Activated CD8-positive, alpha-beta memory T cell treated with anti-CD3 and anti-CD28 coated beads for 4 hours (primary cell): Measurements from ENCODE around the gene SEMA5A.

Experiments used
- DNase-seq, 2 donors: peaks; one replicate each; pipeline ENCODE4 v3.0.0-alpha.2; 2020; ENCODE audit warnings: low read depth in 2 of 2

SEMA5A gene

DNA sequence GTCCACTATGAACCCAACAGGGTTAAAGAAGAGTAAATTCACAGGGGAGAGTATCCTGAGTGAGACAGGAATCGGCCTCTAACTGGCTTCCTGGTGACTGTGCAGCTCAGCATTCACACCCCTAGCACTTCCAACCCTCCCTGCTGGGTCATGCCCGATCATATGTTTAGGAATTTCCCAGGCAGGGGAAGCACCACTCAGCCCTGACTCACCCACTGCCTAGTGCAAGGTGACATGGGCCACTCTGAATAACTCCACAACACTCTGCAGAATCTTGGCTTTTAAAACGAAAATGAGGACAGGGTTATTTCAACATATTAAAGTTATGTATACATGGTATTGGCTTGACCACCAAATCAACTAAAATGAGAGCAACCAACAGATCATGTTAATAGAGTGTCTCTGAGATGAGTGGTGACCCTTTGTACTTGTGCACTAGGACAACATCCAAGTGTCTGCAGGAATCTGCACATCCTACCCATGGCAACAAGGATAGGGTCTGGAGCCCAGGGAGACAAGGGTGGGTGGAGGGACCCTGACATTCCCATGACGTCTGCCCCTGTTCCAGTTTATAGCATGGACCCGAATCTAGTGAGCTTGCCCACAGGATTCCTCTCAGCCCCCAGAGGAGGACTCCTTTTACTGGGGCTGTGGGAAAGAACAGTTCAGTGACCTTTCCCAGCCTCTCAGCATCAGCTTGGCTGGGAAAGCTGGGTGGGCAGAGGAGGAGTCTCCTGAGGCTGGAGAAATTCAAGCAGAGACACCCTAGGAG lies 485.8 kb downstream of the SEMA5A start:
- no peak for DNase-seq

DNA sequence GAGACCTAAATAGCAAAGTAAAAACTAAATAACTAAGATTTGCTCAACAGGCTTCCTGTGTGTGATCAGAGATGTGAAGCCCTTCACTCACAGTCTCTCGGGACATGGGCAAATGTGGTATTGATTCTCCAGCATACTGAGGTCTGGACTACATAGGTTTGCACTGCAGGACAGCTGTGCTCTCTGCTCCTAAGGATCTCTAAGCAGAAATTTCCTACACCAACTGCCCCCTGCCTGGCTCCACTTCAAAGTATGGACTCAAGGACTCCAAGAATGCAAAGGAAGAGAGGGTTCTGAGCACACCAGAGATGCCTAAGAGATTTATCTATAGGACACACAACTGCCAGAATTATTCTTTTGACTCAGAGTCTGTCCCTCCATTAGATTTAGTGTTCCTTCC lies 487.2 kb downstream of the SEMA5A start:
- no peak for DNase-seq

DNA sequence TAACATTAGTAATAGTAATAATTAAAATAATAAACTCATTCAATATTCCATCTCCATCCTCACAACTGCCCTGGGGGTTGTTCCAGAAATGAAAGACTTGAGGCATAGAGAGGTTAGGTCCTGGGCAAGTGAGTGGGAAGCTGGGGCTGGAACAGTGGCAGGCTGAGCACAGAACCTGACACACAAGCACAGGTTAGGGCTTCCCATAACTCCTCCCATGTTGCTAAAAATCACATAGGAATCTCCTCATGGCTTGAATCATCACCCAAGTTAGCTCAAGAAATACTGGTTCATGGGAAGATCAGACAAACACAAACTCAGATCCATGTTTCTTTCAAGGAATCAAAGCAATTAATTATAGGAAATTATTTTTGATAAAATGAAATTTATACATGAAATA lies 487.7 kb downstream of the SEMA5A start:
- DNase-seq = no peak

DNA sequence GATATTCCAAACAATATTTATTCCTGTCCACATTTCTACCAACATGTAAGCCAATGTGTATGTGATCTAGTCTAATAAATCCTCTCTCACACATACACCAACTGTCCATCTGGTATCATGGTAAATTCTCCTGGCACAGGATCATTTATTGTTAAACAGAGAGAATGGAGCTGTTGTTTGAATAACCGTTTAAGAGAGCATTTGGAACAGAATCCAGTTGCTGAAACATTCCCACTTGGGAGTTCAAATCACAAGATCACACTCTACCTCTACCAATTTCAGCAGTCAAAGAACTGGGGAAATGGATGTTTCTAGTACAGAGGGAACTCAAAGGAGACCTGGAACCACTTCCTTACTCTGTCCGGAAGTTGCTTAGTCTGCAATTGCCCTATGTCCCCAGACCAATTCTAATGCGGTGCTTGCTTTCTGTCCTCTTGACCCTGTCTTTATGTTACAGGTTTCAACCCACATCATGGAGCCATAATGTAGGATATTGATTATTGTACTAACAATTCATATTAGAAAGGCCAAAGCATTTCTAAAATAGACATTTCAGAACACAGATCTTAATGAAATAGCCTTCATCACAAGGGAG lies 488.4 kb downstream of the SEMA5A start:
- DNase-seq = no peak

DNA sequence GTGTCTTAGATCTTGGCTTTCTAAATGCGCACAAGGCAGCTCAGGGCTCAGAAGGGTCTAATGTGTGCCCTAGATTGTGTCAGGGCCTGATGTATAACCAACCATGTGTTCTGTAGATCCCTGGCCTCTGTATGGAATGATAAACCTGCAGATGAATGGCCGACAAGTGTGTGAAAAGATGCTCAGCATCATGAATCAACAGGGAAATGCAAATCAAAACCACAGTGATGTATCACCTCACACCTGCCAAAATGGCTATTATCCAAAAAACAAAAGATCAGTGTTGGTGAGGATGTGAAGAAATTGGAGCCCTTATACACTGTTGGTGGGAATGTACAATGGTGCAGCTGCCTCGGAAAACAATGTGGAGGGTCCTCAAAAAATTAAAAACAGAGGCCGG lies 489.8 kb downstream of the SEMA5A start:
- DNase-seq = no peak

DNA sequence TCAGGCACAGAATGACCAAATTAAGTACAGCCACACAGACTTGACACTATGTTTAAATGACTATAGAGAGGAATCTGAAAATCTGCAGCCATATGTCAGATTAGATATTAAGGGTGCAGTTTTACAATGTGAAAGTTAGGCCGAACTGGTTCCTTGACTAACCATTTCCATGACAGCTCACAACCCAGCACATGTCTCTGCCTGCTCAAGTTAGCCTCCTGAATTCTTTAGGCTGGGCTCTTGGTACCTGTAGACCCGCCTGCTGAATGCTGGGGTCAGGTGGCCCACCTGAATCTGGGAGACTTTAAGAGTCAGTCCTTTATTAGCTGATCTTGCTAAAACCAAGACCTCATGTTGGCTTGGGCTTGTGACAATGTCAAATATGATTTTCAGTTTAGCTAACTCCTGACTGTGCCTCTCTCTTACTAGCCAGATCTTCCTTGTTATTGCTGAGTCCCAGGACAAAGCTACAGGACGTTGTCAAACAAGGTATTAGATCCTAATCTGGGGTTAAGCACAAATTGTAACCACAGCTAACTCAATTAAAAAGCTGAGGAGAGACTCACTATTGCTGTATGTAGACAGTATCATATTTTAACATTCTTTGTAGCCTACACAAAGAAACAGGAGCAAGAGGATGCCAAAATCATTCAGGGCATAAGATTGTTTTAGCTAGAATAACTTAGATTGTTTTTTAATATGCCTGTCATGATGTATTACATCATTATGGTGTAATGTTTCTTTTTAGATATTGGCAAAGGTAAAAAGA lies 490.9 kb downstream of the SEMA5A start:
- no peak for DNase-seq

DNA sequence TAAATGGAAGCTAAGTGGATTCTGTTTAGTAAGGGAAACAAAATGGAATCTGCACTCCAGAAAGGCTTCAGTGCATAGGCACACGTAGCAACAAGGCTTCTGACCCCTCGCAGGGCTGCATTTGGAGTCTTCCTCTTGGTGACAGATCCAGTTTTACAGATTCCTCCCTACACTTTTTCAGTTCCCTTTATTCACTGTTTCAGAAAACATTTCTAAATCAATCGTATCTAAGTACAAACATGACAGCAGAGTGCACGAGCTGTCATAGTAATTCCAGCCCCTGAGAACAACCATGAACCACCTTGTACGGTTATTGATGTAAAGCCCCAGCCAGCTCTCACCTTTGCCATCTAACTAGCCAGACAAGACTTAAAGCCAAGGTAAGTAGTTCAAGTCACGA lies 491.6 kb downstream of the SEMA5A start:
- no peak for DNase-seq

DNA sequence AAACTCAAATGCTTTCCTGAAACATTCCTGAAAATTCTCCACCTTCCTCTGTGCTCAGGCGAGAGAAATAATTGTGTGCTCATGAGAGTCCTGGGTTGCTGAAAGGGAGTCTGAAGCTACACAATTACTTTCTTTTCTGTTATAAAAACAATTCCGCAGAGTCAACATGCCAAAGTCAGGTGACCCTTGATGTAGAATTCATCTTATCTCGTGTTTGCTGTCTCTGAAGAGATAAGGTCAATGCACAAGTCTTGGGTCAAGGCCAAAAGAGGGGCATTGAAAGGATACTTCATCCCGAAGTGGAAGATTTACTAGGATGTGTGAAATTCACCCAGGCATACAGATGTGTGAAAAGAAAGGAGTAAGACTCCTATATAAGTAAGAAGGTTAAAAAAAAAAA lies 493.5 kb downstream of the SEMA5A start:
- DNase-seq = no peak

DNA sequence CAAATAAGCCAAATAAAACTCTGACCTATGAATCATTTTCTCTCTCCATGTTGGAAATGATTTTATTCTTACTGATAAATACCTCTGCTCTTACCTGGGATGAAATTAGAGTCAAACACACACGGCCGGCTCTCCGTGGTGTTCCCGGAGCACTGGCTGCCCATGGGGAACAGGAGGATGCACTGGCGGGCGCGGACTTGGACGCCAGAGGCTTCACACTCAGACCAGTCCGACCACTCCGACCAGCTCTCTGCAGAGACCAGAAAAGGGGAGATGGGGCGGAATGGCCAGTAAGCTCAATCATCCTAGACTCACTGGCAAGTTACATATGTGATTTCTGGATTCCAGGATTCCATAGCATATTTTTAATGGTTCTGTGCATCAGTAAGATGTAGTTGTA lies 494.1 kb downstream of the SEMA5A start:
- DNase-seq = no peak

DNA sequence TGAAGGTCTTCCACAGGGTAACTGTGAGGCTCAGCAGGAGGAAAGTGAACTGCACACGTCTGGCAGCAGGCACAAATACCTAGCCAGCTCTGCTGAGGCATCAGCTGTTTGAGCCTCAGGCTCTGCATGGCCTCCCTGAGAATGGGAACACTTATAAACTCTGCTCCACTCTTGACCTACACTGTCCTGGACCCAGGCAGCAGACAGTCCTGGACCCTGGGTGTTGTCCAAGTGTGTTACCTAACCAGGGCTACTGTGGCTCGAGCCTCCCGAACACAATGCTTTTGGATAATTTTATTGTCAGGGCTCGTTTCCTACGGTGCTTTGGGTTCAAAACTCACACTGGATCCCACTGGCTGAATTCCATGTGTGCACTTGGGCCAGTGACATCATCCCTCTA lies 497.9 kb downstream of the SEMA5A start:
- no peak for DNase-seq

DNA sequence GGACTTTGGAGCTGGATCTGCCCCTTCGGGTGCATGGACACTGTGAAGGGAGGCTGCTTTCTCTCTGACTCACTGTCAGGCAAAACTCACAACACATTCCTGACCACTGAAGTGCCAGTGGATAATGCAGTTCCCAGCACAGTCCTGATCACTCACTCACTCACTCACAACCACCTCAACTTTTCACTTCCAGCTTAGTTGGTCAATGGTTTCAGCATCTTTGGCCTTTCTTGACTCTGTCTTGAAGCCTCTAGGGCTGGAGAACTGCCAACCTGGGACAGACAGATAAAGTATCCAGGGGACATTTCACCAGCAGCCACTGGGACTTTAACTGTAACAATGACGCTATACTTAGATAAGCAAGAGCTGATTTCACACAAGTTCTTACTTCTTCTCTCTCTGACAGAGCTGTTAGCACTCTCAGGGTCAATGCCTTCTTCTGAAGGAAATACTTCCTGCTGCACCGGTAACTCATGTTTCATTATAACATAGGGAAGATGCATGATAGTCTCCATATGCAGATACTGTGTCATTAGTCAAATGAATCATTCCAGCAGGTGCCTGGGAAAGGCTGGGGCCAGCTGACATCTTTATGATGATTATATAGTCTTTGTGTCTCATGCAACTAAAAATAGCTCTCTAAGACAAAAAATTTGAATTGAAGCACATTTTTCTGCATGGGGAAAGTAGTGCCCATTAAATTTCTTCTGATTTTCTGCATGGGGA lies 499.0 kb downstream of the SEMA5A start:
- no peak for DNase-seq

DNA sequence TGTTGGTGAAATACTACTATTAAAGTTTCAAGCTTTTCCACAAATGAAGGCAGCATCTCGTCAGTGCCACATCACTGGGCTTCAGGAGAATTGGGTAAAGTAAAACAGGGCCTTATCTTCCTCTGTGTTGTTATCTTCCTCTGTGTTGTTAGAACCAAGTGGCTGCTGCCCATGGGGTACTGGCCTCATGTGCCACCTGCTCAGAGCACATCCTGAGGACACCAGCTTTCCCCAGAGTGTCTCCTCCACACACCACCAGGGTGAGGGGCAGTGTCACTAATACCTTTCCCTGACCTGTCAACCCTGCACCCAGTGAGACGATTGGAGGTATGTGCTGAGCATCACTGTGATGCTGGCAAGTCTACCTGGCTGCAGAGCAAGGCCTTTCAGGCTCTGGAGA lies 499.9 kb downstream of the SEMA5A start:
- no peak for DNase-seq

DNA sequence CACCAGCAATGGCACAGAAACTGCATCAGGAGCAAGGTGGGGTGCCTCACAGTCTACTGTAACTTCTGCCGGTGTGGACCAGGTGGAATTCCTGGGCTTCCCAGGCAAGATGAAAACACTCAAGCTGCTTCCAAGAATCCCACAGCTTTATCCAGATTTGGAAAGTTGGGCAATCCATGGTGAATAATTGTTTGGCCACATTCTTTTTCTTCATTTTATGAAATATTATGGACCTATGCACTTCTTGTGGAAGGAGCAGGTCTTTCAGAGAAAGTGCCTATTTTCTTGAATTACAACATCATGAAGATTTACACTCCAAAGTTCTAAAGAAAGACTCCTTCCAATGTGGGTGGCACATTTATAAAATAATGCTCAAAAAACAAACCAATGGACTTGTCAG lies 503.6 kb downstream of the SEMA5A start:
- DNase-seq = no peak

DNA sequence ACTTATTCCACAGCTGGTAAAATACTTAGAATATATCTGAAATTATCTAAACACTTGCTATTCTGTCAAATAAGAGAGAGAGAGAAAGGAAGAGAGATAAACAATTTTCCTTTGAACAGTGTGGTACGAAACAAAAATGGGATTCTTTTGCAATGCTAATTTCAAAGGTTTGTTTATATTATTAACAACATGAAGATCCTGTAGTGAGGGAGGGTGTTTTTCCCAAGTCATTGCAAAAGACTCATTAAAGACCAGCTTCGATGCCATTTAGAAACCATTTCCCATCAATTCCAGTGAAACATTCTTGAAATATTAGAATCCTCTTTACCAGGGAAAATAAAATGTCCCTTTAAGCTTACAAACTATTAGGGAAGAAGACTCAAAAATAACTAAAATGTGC lies 505.4 kb downstream of the SEMA5A start:
- DNase-seq = no peak

DNA sequence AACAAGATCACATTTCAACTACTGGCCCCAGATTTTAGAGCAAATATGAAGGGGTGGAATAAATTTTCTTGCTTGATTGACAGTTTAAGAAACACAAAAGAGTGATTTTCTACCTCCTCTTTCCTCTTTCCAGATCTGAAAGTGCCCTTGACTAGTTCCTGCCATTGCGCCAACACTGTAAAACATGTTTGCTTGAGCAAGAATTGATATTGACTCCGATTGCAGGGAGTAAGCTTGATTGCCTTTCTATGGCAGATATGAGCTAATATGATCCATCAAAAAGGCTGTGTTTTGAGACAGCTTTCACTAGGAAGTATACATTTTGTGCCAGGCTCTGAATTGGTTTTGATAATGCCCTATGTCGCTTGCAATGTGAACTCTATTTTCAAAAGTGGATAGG lies 508.8 kb downstream of the SEMA5A start:
- DNase-seq = no peak

DNA sequence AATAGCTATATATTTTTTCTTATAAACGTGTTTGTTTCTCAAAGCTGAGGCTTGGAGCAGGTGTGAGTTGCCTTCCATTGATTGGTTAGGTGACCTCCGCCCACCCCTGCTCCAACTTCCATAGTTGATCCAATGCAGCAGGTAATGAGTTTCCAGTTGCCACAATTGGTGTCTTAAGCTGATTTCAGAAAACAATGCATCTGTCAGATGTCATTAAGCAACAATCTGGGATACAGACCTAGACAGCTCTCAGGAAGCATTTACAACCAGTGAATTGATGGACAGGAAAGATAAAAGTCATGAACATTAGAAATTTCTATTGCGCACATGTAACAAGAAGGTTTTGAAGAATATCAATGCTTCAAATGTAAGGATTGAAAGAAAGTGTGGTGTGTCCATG lies 510.5 kb downstream of the SEMA5A start:
- DNase-seq = no peak

DNA sequence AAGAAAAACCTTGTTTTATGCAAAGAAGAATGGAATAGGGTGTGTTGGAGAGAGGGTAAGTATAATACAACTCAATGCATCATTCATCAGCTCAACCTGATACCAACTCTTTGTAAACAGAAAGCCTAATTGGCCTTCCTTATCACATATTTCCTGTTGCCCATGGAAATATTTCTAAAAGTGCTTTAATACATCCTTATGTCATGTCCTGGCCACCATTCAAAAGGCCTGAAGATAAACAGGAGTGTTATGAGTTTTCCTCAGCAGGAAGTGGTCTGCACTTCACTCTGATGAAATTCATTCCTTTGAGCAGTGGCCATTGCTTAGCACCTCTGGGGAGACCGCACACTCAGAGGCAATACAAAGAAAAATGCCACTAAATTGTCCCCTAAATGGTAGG lies 511.2 kb downstream of the SEMA5A start:
- no peak for DNase-seq

DNA sequence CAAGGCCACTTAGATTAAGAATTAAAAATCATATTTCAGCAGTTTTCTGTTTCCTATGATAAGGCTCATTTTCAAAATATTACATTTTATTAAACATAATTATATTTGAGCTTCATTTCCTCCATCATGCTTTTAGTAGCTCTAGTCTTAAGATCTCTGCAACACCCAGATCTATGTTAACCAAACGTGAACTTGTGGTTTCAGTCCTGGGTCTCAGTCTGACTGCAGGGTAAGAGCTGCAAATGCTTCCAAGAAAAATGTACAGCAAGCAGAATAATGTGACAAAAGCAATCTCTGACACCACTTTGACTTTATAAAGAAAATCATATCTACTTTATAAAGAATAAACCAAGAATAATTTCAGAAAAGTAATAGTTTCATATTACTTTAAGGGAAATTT lies 512.4 kb downstream of the SEMA5A start:
- DNase-seq = no peak

DNA sequence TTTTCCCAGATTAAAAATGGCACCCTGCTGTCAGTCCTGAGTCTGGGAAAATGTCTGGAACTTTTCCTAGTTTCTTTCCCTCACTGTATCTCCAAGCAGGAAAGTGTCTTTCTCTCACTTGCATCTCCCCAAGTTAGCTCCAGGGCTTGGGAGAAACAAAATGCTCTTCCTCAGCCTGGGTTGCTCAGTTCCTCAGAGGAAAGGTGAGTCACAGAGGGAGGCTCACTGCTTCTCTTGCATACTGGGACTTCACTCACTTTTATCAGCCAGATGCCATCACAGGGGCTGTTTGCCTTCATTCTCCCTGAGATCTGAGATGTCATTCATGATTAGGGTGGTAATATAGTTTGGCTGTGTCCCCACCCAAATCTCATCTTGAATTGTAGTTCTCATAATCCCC lies 519.9 kb downstream of the SEMA5A start:
- no peak for DNase-seq

DNA sequence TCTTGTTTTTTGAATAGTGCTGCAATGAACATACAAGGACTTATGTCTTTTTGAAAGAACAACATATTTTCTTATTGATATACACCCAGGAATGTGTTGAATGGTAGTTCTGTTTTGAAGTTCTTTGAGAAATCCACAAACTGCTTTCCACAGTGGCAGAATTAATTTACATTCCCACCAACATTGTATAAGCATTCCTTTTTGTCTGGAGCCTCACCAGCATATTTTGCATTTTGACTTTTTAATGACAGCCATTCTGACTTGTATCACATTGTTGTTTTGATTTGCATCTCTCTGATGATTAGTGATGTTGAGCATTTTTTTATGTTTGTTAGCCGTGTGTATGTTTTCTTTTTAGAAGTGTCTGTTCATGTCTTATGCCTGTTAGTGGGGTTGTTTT lies 524.9 kb downstream of the SEMA5A start:
- DNase-seq = no peak

DNA sequence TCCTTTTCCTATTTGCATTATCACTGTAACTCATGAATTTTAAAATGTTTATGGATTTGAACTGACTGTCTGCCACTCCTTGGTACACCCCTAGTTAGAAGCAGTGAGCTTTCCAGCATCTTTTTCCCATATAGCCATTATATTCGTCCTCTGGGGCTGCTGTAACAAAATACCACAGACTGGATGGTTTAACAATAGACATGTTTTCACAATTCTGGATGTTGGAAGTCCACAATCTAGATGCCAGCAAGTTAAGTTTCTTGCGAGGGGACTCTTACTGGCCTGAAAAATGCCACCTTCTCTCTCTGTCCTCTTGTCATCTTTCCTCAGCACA lies 530.0 kb downstream of the SEMA5A start:
- no peak for DNase-seq

DNA sequence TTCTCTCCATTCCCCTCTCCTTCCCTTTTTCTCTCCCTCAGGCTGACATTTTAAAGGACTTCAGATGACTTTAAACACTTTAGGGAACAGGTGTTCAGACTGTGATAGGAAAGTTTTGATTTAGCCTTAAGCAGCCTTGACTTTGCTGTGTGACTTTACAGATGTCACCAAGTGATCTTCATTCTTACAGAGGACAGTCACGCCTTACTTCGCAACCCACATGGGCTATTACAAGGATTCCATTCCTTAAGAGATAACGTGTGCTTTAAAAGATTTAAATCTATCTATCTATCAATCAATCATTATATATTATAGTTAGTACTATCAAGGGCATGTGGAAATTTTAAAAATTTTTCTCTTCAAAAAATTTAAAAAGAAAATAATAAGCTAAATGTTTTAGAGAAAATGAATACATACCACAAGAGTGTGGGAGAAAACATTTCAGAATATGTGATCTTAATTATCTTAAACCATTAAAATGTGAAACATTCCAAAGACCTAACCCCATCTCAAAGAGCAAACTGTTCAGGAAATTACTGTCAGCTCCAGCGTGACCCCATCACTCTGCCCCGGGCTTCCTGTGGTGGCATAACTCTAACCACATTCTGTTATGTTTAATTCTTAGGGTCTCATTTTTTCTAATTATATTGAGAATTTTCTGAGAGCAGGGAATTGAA lies 530.5 kb downstream of the SEMA5A start:
- no peak for DNase-seq
